Measurements from ENCODE around the gene FYCO1.

The FYCO1 gene

GRCh38 chr3:45915518-45916231, 79.9 kb downstream of the FYCO1 start:
- peak; percentile 57 for DNase-seq (ENCODE audit: low read depth)

- DNase-seq (ENCODE audit: low read depth): no peak
Measured at GRCh38 chr3:45915059-45915439, 80.6 kb downstream of the FYCO1 start.

- no peak for DNase-seq (ENCODE audit: low read depth)
Measured at GRCh38 chr3:45914362-45915058, 81.1 kb downstream of the FYCO1 start.

- no peak for DNase-seq (ENCODE audit: low read depth)
Measured at GRCh38 chr3:45912435-45912834, 83.2 kb downstream of the FYCO1 start.

- no peak for DNase-seq (ENCODE audit: low read depth)
Measured at GRCh38 chr3:45911511-45912226, 84.0 kb downstream of the FYCO1 start.

GRCh38 chr3:45910892-45911291, 84.7 kb downstream of the FYCO1 start:
- no peak for DNase-seq (ENCODE audit: low read depth)

- no peak for DNase-seq (ENCODE audit: low read depth)
Measured at GRCh38 chr3:45909542-45909941, 86.1 kb downstream of the FYCO1 start.

GRCh38 chr3:45908761-45909160, 86.9 kb downstream of the FYCO1 start:
- no peak for DNase-seq (ENCODE audit: low read depth)

GRCh38 chr3:45907769-45908705, 87.6 kb downstream of the FYCO1 start:
- DNase-seq (ENCODE audit: low read depth): no peak

GRCh38 chr3:45906681-45907407, 88.8 kb downstream of the FYCO1 start:
- no peak for DNase-seq (ENCODE audit: low read depth)

- DNase-seq (ENCODE audit: low read depth): no peak
Measured at GRCh38 chr3:45905755-45906154, 89.9 kb downstream of the FYCO1 start.

GRCh38 chr3:45904931-45905330, 90.7 kb downstream of the FYCO1 start:
- no peak for DNase-seq (ENCODE audit: low read depth)

- no peak for DNase-seq (ENCODE audit: low read depth)
Measured at GRCh38 chr3:45896956-45897355, 98.7 kb downstream of the FYCO1 start.

- no peak for DNase-seq (ENCODE audit: low read depth)
Measured at GRCh38 chr3:45895686-45896468, 99.7 kb downstream of the FYCO1 start.

- DNase-seq (ENCODE audit: low read depth): no peak
Measured at GRCh38 chr3:45894015-45894414, 101.6 kb downstream of the FYCO1 start.

- DNase-seq (ENCODE audit: low read depth): no peak
Measured at GRCh38 chr3:45892161-45892560, 103.5 kb downstream of the FYCO1 start.

- DNase-seq (ENCODE audit: low read depth): no peak
Measured at GRCh38 chr3:45890405-45890804, 105.2 kb downstream of the FYCO1 start.

- DNase-seq (ENCODE audit: low read depth): no peak
Measured at GRCh38 chr3:45889337-45889736, 106.3 kb downstream of the FYCO1 start.

- DNase-seq (ENCODE audit: low read depth): no peak
Measured at GRCh38 chr3:45887759-45888511, 107.7 kb downstream of the FYCO1 start.

GRCh38 chr3:45887285-45887684, 108.3 kb downstream of the FYCO1 start:
- DNase-seq (ENCODE audit: low read depth): no peak

All from stimulated activated CD8-positive, alpha-beta memory T cell treated with anti-CD3 and anti-CD28 coated beads, Interleukin-12 subunit alpha, Interleukin-12 subunit beta, amount 100 ng/mL, for 1 hour (primary cell).